ENCODE results near the gene TOPBP1. TPM values are rescaled to one million over a fixed set of nuclear protein-coding genes. Genes with fewer than 3 reads are reported as not detected.
"Not testable (repeated sequence)": the region's sequence is repeated elsewhere in the genome, so short reads cannot be mapped to it uniquely, and the experiment has no call there.

The TOPBP1 gene
- total RNA-seq, 1 donor from 2014 or later: 23.4 TPM

- no peak for DNase-seq (ENCODE audit: low read depth)
These were observed 12.7 kb upstream of the TOPBP1 start for GRCh38 chr3:133674290-133674919.

DNA sequence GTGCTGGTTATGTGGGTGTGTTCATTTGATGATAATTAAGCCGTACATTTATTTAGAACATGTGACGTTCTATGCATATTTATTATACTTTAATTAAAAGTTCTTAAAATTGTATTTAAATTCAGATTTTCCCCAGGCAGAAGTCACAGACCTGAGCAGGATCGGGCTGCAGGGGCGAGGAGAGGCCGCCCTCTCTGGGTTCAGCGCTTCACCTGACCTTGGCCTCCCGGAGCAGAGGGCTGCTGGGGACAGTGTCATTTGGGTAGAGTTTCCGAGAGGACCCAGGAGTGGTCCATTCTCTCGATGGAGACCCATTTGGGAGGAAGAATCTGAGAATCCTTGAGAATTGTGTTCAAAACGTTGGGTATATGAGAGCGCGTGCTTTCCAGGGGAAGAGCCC is 12.0 kb upstream of the TOPBP1 start:
- no peak for DNase-seq (ENCODE audit: low read depth)

DNA sequence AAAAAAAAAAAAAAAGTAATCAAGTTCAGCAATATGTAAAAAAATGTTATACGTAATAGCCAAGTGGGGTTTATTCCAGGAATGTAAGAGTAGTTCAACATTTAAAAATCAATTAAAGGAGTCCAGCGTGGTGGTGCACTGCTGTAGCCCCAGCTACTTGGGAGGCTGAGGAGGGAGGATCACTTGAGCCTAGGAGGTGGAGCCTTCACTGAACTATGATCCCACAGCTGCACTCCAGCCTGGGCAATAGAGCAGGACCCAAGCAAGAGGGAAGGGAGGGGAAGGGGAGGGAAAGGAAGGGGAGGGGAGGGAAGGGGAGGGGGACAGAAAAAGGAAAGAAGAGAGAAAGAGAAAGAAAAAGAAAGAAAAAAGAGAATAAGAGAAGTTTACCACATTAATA is 10.7 kb upstream of the TOPBP1 start:
- no peak for DNase-seq (ENCODE audit: low read depth)

DNA sequence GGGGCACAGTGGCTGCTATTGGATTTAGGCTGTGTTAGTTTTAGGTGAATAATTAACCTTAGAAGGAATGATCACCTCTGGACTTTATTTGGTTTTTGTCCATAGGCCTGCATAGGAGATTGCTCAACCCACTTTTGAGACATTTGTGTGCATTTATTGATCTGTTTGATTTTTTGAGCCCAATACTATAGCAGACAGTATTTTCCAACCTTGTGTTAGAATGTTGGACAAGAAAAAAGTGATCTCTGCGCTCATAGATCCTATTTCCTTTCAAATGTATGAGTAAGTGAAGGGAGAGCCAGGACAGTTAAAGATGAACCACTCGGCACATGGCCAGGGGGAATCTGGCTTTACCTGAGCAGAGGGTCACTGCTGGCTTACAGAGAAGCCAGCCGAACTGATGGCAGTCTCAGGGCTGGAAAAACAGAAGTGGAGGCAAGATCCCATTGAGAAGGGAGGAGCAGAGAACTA is 8.8 kb upstream of the TOPBP1 start:
- DNase-seq (ENCODE audit: low read depth): no peak

DNA sequence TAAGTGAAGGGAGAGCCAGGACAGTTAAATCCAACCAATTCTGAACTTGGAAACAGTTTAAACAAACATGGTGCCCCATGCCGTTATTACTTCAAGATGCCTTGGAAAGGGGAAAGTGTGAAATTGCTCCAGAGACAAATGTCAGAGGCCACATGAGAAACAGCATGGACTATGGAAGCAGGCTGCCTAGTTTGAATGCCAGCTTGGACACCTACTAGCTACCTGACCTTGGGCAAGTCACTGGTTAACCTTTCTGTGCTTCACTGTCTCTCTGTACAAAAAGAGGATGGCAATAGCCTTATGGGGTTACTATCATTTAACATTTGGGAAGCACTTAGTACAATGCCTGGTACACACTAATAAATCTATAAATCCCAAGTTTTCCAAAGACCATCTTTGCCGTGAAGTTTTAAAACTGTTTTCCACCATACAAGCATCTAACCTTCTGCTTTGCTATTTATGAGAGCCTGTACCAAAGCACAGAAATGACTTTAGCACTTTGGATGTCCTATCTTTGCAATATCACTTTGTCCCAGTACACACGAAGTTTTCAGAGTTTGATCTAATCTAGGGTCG is 8.3 kb upstream of the TOPBP1 start:
- DNase-seq (ENCODE audit: low read depth): no peak

- no peak for DNase-seq (ENCODE audit: low read depth)
These were observed 5.4 kb upstream of the TOPBP1 start for GRCh38 chr3:133667118-133667517.

GRCh38 chr3:133665188-133665587 is 3.4 kb upstream of the TOPBP1 start:
- not testable (repeated sequence) for DNase-seq (ENCODE audit: low read depth)

- DNase-seq (ENCODE audit: low read depth): peak; percentile 60
These were observed 2.0 kb upstream of the TOPBP1 start for GRCh38 chr3:133663569-133664313.

GRCh38 chr3:133662278-133662651 is 524 bp upstream of the TOPBP1 start:
- DNase-seq (ENCODE audit: low read depth): peak; percentile 63

GRCh38 chr3:133659806-133660205 is 1.9 kb downstream of the TOPBP1 start:
- no peak for DNase-seq (ENCODE audit: low read depth)

- DNase-seq (ENCODE audit: low read depth): no peak
These were observed 5.8 kb downstream of the TOPBP1 start for GRCh38 chr3:133655731-133656515.

DNA sequence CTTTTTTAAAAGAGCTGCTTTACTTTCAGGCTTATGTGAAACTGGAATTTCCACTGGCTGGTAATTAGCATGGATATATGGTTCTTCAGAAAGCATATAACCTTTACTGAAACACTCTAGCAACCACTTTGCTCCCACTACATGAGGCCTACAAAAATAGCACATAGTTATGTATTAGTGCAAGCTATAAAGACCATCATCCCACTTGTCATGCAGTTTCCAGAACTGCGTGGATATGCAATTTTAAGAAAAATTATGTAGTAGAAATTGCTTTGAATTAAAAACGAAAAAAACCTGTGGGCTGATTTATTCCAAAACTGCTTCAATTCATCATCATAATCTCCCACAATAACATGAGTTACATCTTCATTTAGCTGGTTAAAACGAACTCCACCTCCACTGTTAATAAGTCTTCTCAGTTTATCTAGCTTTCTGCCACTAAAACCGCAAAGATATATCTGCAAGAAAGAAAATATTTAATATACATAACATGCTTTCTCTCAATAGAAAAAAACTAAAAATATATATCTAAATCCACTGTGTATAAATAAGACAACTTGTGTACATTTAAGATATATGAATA is 12.2 kb downstream of the TOPBP1 start:
- DNase-seq (ENCODE audit: low read depth): no peak

GRCh38 chr3:133644768-133645167 is 17.0 kb downstream of the TOPBP1 start:
- peak; percentile 70 for DNase-seq (ENCODE audit: low read depth)

GRCh38 chr3:133643611-133644010 is 18.1 kb downstream of the TOPBP1 start:
- no peak for DNase-seq (ENCODE audit: low read depth)

DNA sequence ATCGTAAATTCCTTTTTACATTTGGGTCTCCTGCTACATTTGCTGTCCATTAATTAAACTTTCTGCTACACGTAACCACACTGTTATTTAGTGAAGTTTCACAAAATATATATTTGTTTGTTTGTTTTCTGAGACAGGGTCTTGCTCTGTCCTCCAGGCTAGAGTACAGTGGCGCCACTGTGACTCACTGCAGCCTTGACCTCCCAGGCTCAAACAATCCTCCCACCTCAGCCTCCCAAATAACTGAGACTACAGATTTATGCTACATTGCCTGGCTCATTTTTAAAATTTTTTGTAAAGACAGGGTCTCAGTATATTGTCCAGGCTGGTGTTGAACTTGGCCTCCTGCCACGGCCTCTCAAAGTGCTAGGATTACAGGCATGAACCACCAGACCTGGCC is 20.5 kb downstream of the TOPBP1 start:
- no peak for DNase-seq (ENCODE audit: low read depth)

DNA sequence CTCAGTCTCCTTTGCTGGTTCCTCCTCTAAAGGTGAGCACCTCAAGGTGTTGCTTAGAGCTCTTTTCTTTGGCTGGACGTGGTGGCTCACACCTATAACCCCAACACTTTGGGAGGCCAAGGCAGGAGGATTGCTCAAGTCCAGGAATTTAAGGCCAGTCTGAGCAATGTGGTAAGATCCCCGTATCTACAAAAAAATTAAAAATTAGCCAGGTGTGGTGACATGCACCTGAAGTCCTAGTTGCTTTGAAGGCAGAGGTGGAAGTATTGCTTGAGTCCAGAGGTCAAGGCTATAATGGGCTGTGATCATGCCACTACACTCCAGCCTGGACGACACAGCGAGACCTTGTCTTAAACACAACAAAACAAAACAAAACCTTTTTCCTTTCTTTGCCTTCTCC is 28.3 kb downstream of the TOPBP1 start:
- DNase-seq (ENCODE audit: low read depth): no peak

- no peak for DNase-seq (ENCODE audit: low read depth)
These were observed 32.6 kb downstream of the TOPBP1 start for GRCh38 chr3:133629146-133629545.

GRCh38 chr3:133627789-133628188 is 34.0 kb downstream of the TOPBP1 start:
- no peak for DNase-seq (ENCODE audit: low read depth)

- no peak for DNase-seq (ENCODE audit: low read depth)
These were observed 41.5 kb downstream of the TOPBP1 start for GRCh38 chr3:133620066-133620784.

GRCh38 chr3:133611534-133611933 is 50.2 kb downstream of the TOPBP1 start:
- no peak for DNase-seq (ENCODE audit: low read depth)

DNA sequence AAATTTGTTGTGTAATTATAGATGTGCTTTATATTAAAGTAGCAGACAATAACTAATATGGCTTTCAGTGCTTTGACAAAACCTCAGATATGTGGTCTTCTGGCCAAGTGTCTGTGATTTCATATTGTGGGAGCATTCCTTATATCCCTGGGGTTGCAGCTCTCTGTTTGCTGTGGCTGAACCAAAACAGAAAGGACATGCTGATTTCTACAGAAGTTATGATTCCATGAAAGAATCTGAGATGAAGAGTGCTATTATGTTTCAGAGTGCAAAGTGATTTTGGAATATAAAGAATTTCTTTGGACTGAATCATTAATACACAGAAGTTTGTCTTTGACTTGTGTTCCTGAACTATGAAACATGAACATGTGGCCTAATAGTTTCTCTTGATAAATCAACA is 51.7 kb downstream of the TOPBP1 start:
- no peak for DNase-seq (ENCODE audit: low read depth)

Measured in renal cortical epithelial cell (primary cell).